H1 (cell line): ENCODE measurements around the gene TUBB1. TPM values are rescaled to one million over a fixed set of nuclear protein-coding genes. Genes with fewer than 3 reads are reported as not detected.

ENCODE experiments used
- CTCF ChIA-PET: fragments of 300-600 bp; sonication (Branson Sonifier 250); formaldehyde crosslinking; loops from one replicate; lab custom pipeline; 2021; ENCODE audit not compliant: partially characterized antibody; lab: Charles Lee
- POLR2A ChIA-PET: fragments of 300-600 bp; sonication (Branson Sonifier 250); formaldehyde crosslinking; loops from one replicate; lab custom pipeline; 2021; ENCODE audit warnings: inconsistent platforms; ENCODE audit not compliant: partially characterized antibody; lab: Charles Lee
- DNase-seq, 2 experiments: peaks; one replicate each; pipeline versions ENCODE4 v3.0.0 to v3.0.0-alpha.2; 2010 to 2022; ENCODE audit warnings: low spot score in 2 of 2, low read depth in 1 of 2, mixed read lengths in 1 of 2
- FAIRE-seq: peaks from 2 replicates; lab custom pipeline; 2011; peaks lifted over from hg19 to GRCh38; lab: Jason Lieb, UNC
- H2AFZ ChIP-seq: 2 replicates; pipeline ENCODE4 v1.8.1; 2012; ENCODE audit warnings: low read length, inconsistent platforms
- H2AK5ac ChIP-seq: 2 replicates; pipeline ENCODE4 v1.6.1; 2013; ENCODE audit warnings: low read depth, low read length
- H2BK120ac ChIP-seq: replicated peaks from 2 replicates; pipeline ENCODE3; 2013; ENCODE audit warnings: low read depth, low read length, inconsistent platforms
- H2BK12ac ChIP-seq: 2 replicates; pipeline ENCODE4 v1.6.1; 2013; ENCODE audit warnings: low read depth, low read length
- H2BK15ac ChIP-seq: 2 replicates; pipeline ENCODE4 v1.6.1; 2013; ENCODE audit warnings: low read length
- H2BK20ac ChIP-seq: 2 replicates; pipeline ENCODE4 v1.6.1; 2013; ENCODE audit warnings: low read length
- H2BK5ac ChIP-seq: 2 replicates; pipeline ENCODE4 v1.6.1; 2013; ENCODE audit warnings: low read depth, low read length
- H3K14ac ChIP-seq: 2 replicates; pipeline ENCODE4 v1.6.1; 2013; ENCODE audit warnings: inconsistent platforms; ENCODE audit not compliant: insufficient read length
- H3K18ac ChIP-seq: 2 replicates; pipeline ENCODE4 v1.6.1; 2013; ENCODE audit warnings: low read length; ENCODE audit errors: extremely low read depth
- H3K23ac ChIP-seq: 2 replicates; pipeline ENCODE4 v1.6.1; 2013; ENCODE audit warnings: inconsistent platforms; ENCODE audit not compliant: insufficient read length
- H3K23me2 ChIP-seq: 2 replicates; pipeline ENCODE4 v1.6.1; 2013; ENCODE audit warnings: low read depth, low read length
- H3K27ac ChIP-seq: 2 replicates; pipeline ENCODE4 v1.6.1; 2011; ENCODE audit warnings: low read depth, low read length, inconsistent platforms
- H3K27me3 ChIP-seq, 4 experiments: replicated peaks in 1 of 4; 1 replicate in 1 of 4; 2 replicates in 3 of 4; pipeline versions ENCODE4 v1.6.1 to v1.8.1; 2011 to 2013; ENCODE audit warnings: low read length in 3 of 4, mild to moderate bottlenecking in 3 of 4, inconsistent platforms in 2 of 4, mixed read lengths in 2 of 4, moderate library complexity in 1 of 4; ENCODE audit not compliant: control insufficient read depth in 3 of 4, insufficient read depth in 3 of 4; ENCODE audit errors: extremely low read depth in 1 of 4
- H3K36me3 ChIP-seq, 4 experiments: 2 replicates each; pipeline versions ENCODE4 v1.6.1 to v1.8.1; 2011 to 2013; ENCODE audit warnings: mild to moderate bottlenecking in 4 of 4, low read length in 3 of 4, moderate library complexity in 2 of 4, control low read depth in 1 of 4, inconsistent platforms in 1 of 4; ENCODE audit not compliant: insufficient read depth in 4 of 4, control insufficient read depth in 2 of 4
- H3K4ac ChIP-seq: replicated peaks from 2 replicates; pipeline ENCODE3; 2013; ENCODE audit warnings: low read length, low read depth, mixed read lengths, inconsistent platforms; ENCODE audit not compliant: insufficient read length
- H3K4me1 ChIP-seq, 4 experiments: replicated peaks in 1 of 4; 1 replicate in 1 of 4; 2 replicates in 3 of 4; pipeline versions ENCODE4 v1.6.1 to v1.8.1; 2011 to 2013; ENCODE audit warnings: low read length in 3 of 4, inconsistent platforms in 2 of 4, mixed read lengths in 1 of 4; ENCODE audit not compliant: insufficient read depth in 4 of 4, control insufficient read depth in 3 of 4
- H3K4me2 ChIP-seq, 2 experiments: 2 replicates each; pipeline versions ENCODE4 v1.6.1 to v1.8.1; 2011 to 2013; ENCODE audit warnings: low read depth in 2 of 2, low read length in 2 of 2, control low read depth in 1 of 2, inconsistent platforms in 1 of 2, mild to moderate bottlenecking in 1 of 2; ENCODE audit not compliant: insufficient read depth in 1 of 2
- H3K4me3 ChIP-seq, 4 experiments: fragments of 200-600, 300-600 bp in 1 of 4; sonication (generic), shearing (Covaris generic), sonication (Bioruptor Twin) in 1 of 4; 2 replicates each; pipeline versions ENCODE4 v1.5.1 to v1.8.1; 2011 to 2016; ENCODE audit warnings: low read length in 4 of 4, low read depth in 3 of 4, control low read depth in 2 of 4, inconsistent platforms in 2 of 4, mild to moderate bottlenecking in 2 of 4, mixed read lengths in 1 of 4, moderate library complexity in 1 of 4; ENCODE audit not compliant: insufficient read depth in 2 of 4; ENCODE audit errors: extremely low read depth in 1 of 4
- H3K56ac ChIP-seq: replicated peaks from 2 replicates; pipeline ENCODE3; 2013; ENCODE audit warnings: low read depth, mild to moderate bottlenecking, mixed read lengths, low read length, inconsistent platforms; ENCODE audit not compliant: insufficient read length
- H3K79me1 ChIP-seq: 2 replicates; pipeline ENCODE4 v1.6.1; 2013; ENCODE audit warnings: low read depth, low read length, control low read depth
- H3K79me2 ChIP-seq, 2 experiments: 2 replicates each; pipeline versions ENCODE4 v1.6.1 to v1.8.1; 2012 to 2013; ENCODE audit warnings: low read length in 2 of 2, mild to moderate bottlenecking in 2 of 2, inconsistent platforms in 1 of 2; ENCODE audit not compliant: insufficient read depth in 2 of 2, control insufficient read depth in 1 of 2
- H3K9ac ChIP-seq, 4 experiments: replicated peaks in 1 of 4; 1 replicate in 1 of 4; 2 replicates in 3 of 4; pipeline versions ENCODE4 v1.6.1 to v1.8.1; 2011 to 2013; ENCODE audit warnings: low read depth in 3 of 4, low read length in 3 of 4, control low read depth in 2 of 4, mild to moderate bottlenecking in 2 of 4, moderate library complexity in 2 of 4, inconsistent platforms in 1 of 4; ENCODE audit errors: extremely low read depth in 1 of 4
- H3K9me3 ChIP-seq, 2 experiments: 2 replicates each; pipeline versions ENCODE4 v1.6.1 to v1.8.1; 2012 to 2013; ENCODE audit warnings: mild to moderate bottlenecking in 2 of 2, moderate library complexity in 2 of 2, control low read depth in 1 of 2, inconsistent platforms in 1 of 2, low read depth in 1 of 2, low read length in 1 of 2, mixed read lengths in 1 of 2; ENCODE audit not compliant: insufficient read depth in 2 of 2
- H4K20me1 ChIP-seq, 2 experiments: replicated peaks in 1 of 2; 2 replicates each; pipeline versions ENCODE3 to v1.8.1; 2011 to 2013; ENCODE audit warnings: inconsistent platforms in 2 of 2, low read length in 2 of 2, mild to moderate bottlenecking in 1 of 2; ENCODE audit not compliant: insufficient read depth in 2 of 2, control insufficient read depth in 1 of 2
- H4K5ac ChIP-seq: 2 replicates; pipeline ENCODE4 v1.6.1; 2013; ENCODE audit warnings: low read length, low read depth, mixed read lengths, inconsistent platforms; ENCODE audit not compliant: insufficient read length
- H4K8ac ChIP-seq: 2 replicates; pipeline ENCODE4 v1.8.0; 2013; ENCODE audit warnings: mild to moderate bottlenecking, moderate library complexity, low read length, inconsistent platforms; ENCODE audit not compliant: insufficient read depth; ENCODE audit errors: extremely low read depth
- H4K91ac ChIP-seq: replicated peaks from 2 replicates; pipeline ENCODE3; 2013; ENCODE audit warnings: low read length, mixed read lengths, inconsistent platforms; ENCODE audit not compliant: insufficient read length
- ASH2L ChIP-seq: fragments of 200-600, 300-600 bp; sonication (generic); IDR thresholded peaks from one replicate; pipeline ENCODE4 v1.7.1; 2017; ENCODE audit warnings: low read length
- KDM1A ChIP-seq: fragments of 200-600, 300-600 bp; sonication (generic); IDR thresholded peaks from 2 replicates; pipeline ENCODE4 v1.7.1; 2016; ENCODE audit warnings: mild to moderate bottlenecking, low read length, borderline replicate concordance
- WGBS, 2 experiments: shearing (Covaris generic) in 1 of 2; methylation state at CpG; one replicate each; pipeline versions ENCODE4 v1.1.6 to v1.1.7; 2013 to 2015; ENCODE audit warnings: low lambda C conversion rate in 2 of 2, mixed read lengths in 2 of 2, inconsistent platforms in 1 of 2, low coverage in 1 of 2, missing lambda C conversion rate in 1 of 2; ENCODE audit not compliant: insufficient replicate concordance in 2 of 2, insufficient coverage in 1 of 2, insufficient read length in 1 of 2; ENCODE audit errors: extremely low coverage in 1 of 2, missing lambda C conversion rate in 1 of 2; 5-methylcytosine and 5-hydroxymethylcytosine counted together
- polyA plus RNA-seq, 7 experiments: library from polyadenylated mRNA; depleted of rRNA in 3 of 7; stranded (reverse) in 5 of 7; unstranded in 2 of 7; fragments of >200 nt in 5 of 7; fragments of 200-250 nt in 2 of 7; gene quantifications; 1 replicate in 5 of 7; 2 replicates in 1 of 7; 4 replicates in 1 of 7; pipeline versions ENCODE4 v1.2.1 to v1.2.3, GENCODE V29; 2011 to 2013; ENCODE audit warnings: missing spikeins in 2 of 7, mixed read lengths in 2 of 7
- total RNA-seq: library from RNA; stranded (reverse); fragmentation: NEBNext Ultra II Directional; extraction: Animal tissue kit (Norgen Biotek cat#: 25700); gene quantifications from 2 replicates; pipeline ENCODE4 v1.2.1, GENCODE V29; 2021

The TUBB1 gene
- total and polyA plus RNA-seq, 2 of the 8 experiments (the other 6 are each of a cell fraction or from before 2014, with no cell fraction given), result not detected

DNA sequence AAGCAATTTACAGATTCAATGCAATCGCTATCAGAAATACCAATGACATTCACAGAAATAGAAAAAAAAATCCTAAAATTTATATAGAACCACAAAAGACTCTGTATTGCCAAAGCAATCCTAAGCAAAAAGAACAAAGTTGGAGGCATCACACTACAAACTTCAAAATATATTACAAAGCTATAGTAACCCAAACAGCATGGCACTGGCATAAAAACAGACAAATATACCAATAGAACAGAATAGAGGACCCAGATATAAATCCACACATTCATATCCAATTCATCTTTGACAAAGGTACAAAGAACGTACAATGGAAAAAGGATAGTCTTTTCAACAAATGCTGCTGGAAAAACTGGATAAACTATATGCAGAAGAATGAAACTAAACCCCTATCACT is 49.8 kb upstream of the TUBB1 start:
- Histone ChIP-seq H2BK20ac (no peak overlapping the region), H2AK5ac (no peak overlapping the region), H3K23ac (no peak overlapping the region), H3K79me2 (no peaks in the 10 kb centered on the region), H3K4me3 (no peak overlapping the region), H3K4me1 (peaks cover 0 to 7% (median 0%) of the 10 kb centered on the region in 4 experiments; a peak in 2 of 7 replicates), H4K8ac (no peak overlapping the region), H3K36me3 (no peaks in the 10 kb centered on the region), H2BK15ac (no peak overlapping the region), H3K4ac (no peak overlapping the region), H2BK120ac (no peak overlapping the region), H3K9ac (no peak overlapping the region), H3K27me3 (no peaks in the 10 kb centered on the region; a peak in 1 of 7 replicates), H3K56ac (no peak overlapping the region), H2AFZ (no peak overlapping the region), H2BK12ac (no peak overlapping the region), H4K20me1 (no peaks in the 10 kb centered on the region), H3K23me2 (no peaks in the 10 kb centered on the region), H3K9me3 (no peaks in the 10 kb centered on the region), H4K5ac (no peak overlapping the region), H2BK5ac (no peak overlapping the region), H3K18ac (no peak overlapping the region), H3K27ac (no peak overlapping the region), H3K4me2 (no peak overlapping the region), H3K79me1 (no peaks in the 10 kb centered on the region), H4K91ac (no peak overlapping the region), H3K14ac (no peak overlapping the region)
- POLR2A ChIA-PET, result no interaction called here
- WGBS, 2 experiments, result 64% methylated on average over 2 of the region's 2 CpGs; no CpG with 5 or more reads in 1 of the 2 experiments
- DNase-seq (no peak), FAIRE-seq (no peak)
- CTCF ChIA-PET, result no interaction called here
- TF ChIP-seq ASH2L (no peak), KDM1A (0 out of 2 replicates have a peak, but pooled peaks have one; percentile 16)
